GM20000 (cell line): ENCODE measurements around the gene VPS4A.
"Not testable (repeated sequence)": the region's sequence is repeated elsewhere in the genome, so short reads cannot be mapped to it uniquely, and the experiment has no call there.

Experiments used
- DNase-seq: peaks from one replicate; pipeline ENCODE4 v3.0.0; 2012; ENCODE audit warnings: low spot score
- TF ChIP-seq, protein P1 (sequence below): IDR thresholded peaks from 2 replicates; pipeline ENCODE4 v1.5.1; 2012; ENCODE audit warnings: mild to moderate bottlenecking, control low read depth; ENCODE audit errors: extremely low read depth, missing control alignments

VPS4A gene

DNA sequence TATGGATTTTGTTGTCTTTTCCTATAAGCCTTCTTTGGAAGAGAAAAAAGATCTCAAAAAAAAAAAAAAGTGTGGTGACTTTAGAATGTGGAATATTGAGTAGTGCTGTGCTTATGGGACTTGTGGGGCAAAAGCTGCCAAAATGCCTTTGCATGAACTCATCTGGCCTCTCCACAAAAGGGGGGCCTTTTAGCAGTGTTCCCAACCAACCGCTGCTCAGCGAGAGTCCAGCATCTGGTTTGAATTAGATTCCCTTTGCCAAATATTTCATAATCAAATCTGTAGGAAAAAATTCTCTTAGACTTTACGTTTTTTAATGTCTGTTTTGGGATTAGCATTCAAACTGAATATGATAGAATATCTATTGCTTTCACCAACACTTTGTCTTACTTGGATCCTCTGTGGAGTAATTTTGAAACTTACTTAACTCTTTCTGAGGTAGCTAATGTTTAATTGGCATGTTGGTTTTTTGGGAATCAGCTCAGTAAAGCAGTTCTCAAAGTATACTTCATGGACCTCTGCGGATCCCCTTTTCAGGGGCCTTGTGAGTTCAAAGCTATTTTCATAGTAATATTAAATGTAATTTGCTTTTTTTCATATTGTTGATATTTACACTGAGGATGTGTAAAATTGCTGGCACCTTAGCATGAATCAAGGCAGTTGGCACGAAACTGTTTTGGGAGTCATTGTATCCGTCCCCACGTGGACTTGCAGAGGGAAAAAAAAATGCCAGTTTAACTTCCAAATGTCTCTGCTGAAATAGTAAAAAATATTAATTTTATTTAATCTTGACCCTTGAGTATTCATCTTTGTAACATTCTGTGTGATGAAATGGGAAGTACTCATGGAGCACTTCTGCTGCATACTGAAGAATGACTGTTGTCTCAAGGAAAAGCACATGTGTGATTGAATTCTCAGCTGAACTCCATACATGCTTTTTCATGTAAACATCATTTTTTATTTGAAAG lies 34.7 kb upstream of the VPS4A start:
- TF ChIP-seq, protein P1, sequence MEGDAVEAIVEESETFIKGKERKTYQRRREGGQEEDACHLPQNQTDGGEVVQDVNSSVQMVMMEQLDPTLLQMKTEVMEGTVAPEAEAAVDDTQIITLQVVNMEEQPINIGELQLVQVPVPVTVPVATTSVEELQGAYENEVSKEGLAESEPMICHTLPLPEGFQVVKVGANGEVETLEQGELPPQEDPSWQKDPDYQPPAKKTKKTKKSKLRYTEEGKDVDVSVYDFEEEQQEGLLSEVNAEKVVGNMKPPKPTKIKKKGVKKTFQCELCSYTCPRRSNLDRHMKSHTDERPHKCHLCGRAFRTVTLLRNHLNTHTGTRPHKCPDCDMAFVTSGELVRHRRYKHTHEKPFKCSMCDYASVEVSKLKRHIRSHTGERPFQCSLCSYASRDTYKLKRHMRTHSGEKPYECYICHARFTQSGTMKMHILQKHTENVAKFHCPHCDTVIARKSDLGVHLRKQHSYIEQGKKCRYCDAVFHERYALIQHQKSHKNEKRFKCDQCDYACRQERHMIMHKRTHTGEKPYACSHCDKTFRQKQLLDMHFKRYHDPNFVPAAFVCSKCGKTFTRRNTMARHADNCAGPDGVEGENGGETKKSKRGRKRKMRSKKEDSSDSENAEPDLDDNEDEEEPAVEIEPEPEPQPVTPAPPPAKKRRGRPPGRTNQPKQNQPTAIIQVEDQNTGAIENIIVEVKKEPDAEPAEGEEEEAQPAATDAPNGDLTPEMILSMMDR = no peak
- DNase-seq = no peak

DNA sequence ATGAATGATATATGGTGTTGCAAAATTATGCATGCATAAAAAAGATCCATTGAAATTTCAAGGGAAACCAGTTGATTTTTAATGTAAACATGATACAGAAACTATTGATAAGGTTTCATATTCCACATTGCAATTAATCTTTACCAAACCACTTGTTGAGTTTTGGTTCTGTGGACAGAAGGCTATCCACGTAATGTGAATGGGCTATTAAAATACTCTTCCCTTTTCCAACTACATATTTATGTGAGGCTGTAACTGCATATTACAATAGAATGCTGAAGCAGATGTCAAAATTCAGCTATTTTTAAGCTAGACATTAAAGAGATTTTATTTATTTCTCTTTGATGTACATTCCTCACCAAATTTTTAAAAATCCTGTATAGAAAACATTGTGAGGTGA lies 33.7 kb upstream of the VPS4A start:
- no peak for DNase-seq
- TF ChIP-seq, protein P1 = no peak

DNA sequence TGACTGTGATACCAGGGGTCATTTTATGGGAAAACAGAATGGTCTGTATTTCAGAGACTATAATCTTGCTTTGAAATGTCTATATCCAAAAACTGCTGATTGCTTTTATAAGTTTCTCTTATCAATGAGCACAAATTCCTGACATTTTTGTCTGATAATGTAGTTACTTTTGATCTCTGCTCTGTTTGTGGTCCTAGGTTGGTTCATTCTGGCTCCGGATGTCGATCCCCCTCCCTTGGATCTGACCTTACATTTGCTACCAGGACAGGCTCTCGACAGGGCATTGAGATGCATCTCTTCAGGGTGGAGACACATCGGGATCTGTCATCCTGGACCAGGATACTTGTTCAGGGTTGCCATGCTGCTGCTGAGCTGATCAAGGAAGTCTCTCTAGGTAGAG lies 27.3 kb upstream of the VPS4A start:
- TF ChIP-seq, protein P1 = no peak
- no peak for DNase-seq

DNA sequence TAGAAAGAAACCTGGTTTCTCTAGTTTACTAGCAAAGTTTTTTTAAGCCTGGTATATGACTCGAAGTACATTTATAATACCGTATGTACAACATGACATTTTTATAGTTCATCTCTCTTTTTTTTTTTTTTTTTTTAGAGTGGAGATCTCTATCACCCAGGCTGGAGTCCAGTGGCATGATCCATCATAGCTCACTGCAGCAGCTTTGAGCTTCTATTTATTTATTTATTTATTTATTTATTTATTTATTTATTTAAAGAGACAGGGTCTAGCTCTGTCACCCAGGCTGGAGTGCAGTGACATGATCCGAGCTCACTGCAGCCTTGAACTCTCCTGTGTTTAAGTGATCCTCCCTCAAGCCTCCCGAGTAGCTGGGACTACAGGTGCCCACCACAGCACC lies 25.9 kb upstream of the VPS4A start:
- TF ChIP-seq, protein P1 = no peak
- no peak for DNase-seq

DNA sequence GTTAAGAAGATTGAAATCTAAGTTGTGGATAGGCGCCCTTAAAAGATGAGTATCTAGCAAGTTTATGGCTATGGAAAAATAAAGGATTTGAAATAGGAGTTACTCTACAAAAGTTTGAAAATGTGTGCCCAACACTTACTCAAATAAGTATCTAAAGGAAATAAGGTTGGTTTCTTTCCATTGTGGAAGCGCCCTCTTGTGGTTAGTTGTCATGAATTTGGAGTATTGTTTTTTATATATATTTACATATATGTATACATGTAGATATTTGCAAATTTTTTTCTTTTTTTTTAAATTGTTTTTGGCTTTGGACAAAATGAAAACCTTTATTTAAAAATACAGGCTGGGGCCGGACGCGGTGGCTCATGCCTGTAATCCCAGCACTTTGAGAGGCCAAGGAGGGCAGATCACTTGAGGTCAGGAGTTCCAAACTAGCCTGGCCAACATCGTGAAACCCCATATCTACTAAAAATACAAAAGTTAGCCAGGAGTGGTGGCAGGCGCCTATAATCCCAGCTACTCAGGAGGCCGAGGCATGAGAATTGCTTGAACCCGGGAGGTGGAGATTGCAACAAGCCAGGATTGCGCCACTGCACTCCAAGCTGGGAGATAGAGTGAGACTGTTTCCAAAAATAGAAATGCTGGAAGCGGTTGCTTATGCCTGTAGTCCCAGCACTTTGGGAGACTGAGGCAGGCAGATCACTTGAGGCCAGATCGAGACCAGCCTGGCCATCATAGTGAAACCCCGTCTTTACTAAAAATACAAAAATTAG lies 24.0 kb upstream of the VPS4A start:
- DNase-seq = peak; percentile 61
- TF ChIP-seq, protein P1 = no peak

DNA sequence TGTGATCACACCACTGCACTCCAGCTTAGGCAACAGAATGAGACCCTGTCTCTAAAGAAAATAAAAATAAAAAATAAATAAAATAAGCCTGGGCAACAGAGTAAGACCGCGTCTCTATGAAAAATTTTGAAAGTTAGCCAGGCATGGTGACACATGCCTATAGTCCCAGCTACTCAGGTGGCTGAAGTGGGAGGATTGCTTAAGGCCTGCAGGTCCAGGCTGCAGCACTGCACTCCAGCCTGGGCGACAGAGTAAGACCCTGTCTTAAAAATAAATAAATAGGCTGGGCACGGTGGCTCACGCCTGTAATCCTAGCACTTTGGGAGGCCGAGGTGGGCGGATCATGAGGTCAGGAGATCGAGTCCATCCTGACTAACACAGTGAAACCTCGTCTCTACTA lies 19.5 kb upstream of the VPS4A start:
- DNase-seq = not testable (repeated sequence)

DNA sequence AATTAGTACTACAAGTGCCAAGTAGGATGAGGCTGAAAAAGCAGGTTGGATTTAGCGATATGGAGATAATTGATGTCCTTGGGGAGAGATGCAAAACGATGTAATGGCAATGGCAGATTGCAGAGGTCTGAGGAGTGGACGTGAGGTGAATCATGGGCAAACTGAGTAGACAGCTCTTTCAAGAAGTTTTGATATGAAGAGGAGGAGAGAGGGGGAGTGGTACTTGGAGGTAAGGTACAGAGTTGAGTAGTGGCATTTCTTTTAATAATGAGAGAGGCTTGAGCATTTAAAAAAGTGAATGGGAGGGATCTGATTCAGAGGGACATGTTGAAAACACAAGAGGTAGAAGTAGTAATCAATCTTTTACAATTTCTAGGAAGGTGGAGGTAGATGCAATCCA lies 17.7 kb upstream of the VPS4A start:
- no peak for DNase-seq
- TF ChIP-seq, protein P1 = no peak
